Measurements from ENCODE around the gene SPRR2A. TPM values are rescaled to one million over a fixed set of nuclear protein-coding genes. Genes with fewer than 3 reads are reported as not detected.

Gene SPRR2A
- polyA plus RNA-seq, 1 donor from 2014 or later = not detected

DNA sequence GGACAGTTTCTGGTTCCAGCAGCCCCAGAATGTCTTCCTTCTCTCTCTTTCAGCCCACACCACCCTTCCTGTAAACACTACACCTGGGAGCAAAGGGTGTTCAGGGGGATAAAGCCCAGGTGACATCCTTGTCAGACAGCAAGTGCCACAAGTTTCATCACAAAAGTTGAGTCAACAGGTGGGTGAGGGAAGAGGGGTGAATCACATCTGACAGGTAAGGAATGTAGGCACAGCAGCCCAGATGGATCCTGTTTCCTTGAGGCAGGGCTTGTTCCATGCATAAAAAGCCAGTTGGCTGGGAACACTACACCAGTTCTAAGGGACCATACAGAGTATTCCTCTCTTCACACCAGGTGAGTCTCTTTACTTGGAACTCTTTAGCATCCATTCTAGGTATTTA is 26.4 kb downstream of the SPRR2A start, which contains the start of gene SPRR1B:
SPRR1B (plus strand) TSS at position 309 of the 400 bp plus-strand sequence. CDS start 1,143 bp downstream, outside the sequence.
- TF ChIP-seq MXI1 (conservative IDR thresholded peaks at IDR 0.05; ENCODE audit: poor library complexity, severe bottlenecking) (no peak), TAF1 (IDR thresholded peaks at IDR 0.05; ENCODE audit: low read depth) (no peak), POLR2AphosphoS5 (IDR thresholded peaks at IDR 0.05) (no peak), EZH2 (IDR thresholded peaks at IDR 0.05; ENCODE audit: borderline replicate concordance, insufficient read depth, low read length, poor library complexity, severe bottlenecking) (no peak), SMC3 (conservative IDR thresholded peaks at IDR 0.05; ENCODE audit: poor library complexity) (no peak), RAD21 (conservative IDR thresholded peaks at IDR 0.05) (no peak), EP300 (conservative IDR thresholded peaks at IDR 0.05; ENCODE audit: poor library complexity, severe bottlenecking) (no peak)
- TF ChIP-seq, protein P1, sequence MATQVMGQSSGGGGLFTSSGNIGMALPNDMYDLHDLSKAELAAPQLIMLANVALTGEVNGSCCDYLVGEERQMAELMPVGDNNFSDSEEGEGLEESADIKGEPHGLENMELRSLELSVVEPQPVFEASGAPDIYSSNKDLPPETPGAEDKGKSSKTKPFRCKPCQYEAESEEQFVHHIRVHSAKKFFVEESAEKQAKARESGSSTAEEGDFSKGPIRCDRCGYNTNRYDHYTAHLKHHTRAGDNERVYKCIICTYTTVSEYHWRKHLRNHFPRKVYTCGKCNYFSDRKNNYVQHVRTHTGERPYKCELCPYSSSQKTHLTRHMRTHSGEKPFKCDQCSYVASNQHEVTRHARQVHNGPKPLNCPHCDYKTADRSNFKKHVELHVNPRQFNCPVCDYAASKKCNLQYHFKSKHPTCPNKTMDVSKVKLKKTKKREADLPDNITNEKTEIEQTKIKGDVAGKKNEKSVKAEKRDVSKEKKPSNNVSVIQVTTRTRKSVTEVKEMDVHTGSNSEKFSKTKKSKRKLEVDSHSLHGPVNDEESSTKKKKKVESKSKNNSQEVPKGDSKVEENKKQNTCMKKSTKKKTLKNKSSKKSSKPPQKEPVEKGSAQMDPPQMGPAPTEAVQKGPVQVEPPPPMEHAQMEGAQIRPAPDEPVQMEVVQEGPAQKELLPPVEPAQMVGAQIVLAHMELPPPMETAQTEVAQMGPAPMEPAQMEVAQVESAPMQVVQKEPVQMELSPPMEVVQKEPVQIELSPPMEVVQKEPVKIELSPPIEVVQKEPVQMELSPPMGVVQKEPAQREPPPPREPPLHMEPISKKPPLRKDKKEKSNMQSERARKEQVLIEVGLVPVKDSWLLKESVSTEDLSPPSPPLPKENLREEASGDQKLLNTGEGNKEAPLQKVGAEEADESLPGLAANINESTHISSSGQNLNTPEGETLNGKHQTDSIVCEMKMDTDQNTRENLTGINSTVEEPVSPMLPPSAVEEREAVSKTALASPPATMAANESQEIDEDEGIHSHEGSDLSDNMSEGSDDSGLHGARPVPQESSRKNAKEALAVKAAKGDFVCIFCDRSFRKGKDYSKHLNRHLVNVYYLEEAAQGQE (IDR thresholded peaks at IDR 0.05; ENCODE audit: borderline replicate concordance) = no peak
- TF ChIP-seq, protein P2, sequence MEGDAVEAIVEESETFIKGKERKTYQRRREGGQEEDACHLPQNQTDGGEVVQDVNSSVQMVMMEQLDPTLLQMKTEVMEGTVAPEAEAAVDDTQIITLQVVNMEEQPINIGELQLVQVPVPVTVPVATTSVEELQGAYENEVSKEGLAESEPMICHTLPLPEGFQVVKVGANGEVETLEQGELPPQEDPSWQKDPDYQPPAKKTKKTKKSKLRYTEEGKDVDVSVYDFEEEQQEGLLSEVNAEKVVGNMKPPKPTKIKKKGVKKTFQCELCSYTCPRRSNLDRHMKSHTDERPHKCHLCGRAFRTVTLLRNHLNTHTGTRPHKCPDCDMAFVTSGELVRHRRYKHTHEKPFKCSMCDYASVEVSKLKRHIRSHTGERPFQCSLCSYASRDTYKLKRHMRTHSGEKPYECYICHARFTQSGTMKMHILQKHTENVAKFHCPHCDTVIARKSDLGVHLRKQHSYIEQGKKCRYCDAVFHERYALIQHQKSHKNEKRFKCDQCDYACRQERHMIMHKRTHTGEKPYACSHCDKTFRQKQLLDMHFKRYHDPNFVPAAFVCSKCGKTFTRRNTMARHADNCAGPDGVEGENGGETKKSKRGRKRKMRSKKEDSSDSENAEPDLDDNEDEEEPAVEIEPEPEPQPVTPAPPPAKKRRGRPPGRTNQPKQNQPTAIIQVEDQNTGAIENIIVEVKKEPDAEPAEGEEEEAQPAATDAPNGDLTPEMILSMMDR (IDR thresholded peaks at IDR 0.05; ENCODE audit: poor library complexity, severe bottlenecking) = no peak
- Histone ChIP-seq H3K4me3 (ENCODE audit: low read length) (no peak within 1 kb of the TSS), H3K79me2 (replicated peaks; ENCODE audit: insufficient read depth, low read length) (no peaks in the 10 kb centered on the region), H3K4me2 (ENCODE audit: low read length) (no peak within 1 kb of the TSS), H4K20me1 (ENCODE audit: insufficient read depth) (no peaks in the 10 kb centered on the region), H2AFZ (ENCODE audit: low read depth, low read length) (no peak within 1 kb of the TSS), H3K9me2 (ENCODE audit: insufficient read depth, low read length) (no peaks in the 10 kb centered on the region), H3K9me3 (ENCODE audit: low read length) (no peaks in the 10 kb centered on the region), H3K27ac (ENCODE audit: low read length) (no peak within 1 kb of the TSS), H3K27me3 (ENCODE audit: insufficient read depth, low read depth, low read length) (no peaks in the 10 kb centered on the region), H3F3A (ENCODE audit: insufficient read depth, low read length, poor library complexity, severe bottlenecking) (no peaks in the 10 kb centered on the region), H3K36me3 (ENCODE audit: insufficient read depth, low read length) (no peaks in the 10 kb centered on the region), H3K9ac (ENCODE audit: low read length) (no peak within 1 kb of the TSS)

DNA sequence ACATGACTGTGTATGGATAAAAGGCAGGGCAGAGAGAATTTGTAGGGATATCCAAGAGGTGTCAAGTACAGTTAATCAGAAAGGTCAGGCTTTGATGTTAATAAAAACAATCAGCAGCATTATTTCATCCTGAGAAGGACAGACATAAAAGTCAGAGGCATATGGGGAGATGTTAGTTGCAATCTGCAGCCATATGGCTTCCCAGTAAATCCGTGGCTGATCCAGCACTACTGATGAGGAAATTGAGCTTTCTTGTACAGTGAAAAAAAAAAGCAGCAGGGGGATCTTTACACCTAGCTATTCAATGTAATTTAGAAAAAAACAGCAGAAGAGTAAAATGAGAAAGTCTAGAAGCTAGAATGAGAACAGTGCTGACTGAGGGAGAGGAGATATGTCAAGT is 28.5 kb downstream of the SPRR2A start:
- no peaks in the 10 kb centered on the region for H3F3A ChIP-seq (ENCODE audit: insufficient read depth, low read length, poor library complexity, severe bottlenecking)
- no peak overlapping the region for H3K27ac ChIP-seq (ENCODE audit: low read length)
- no peak overlapping the region for H2AFZ ChIP-seq (ENCODE audit: low read depth, low read length)
- H3K79me2 ChIP-seq (replicated peaks; ENCODE audit: insufficient read depth, low read length) = no peaks in the 10 kb centered on the region
- no peaks in the 10 kb centered on the region for H3K27me3 ChIP-seq (ENCODE audit: insufficient read depth, low read depth, low read length)
- no peak overlapping the region for H3K9ac ChIP-seq (ENCODE audit: low read length)
- H3K4me2 ChIP-seq (ENCODE audit: low read length) = no peak overlapping the region
- no peaks in the 10 kb centered on the region for H3K36me3 ChIP-seq (ENCODE audit: insufficient read depth, low read length)
- H3K4me3 ChIP-seq (ENCODE audit: low read length) = no peak overlapping the region
- no peaks in the 10 kb centered on the region for H3K9me2 ChIP-seq (ENCODE audit: insufficient read depth, low read length)
- H3K9me3 ChIP-seq (ENCODE audit: low read length) = no peaks in the 10 kb centered on the region
- TF ChIP-seq POLR2AphosphoS5 (IDR thresholded peaks at IDR 0.05) = no peak
- no peak for TF ChIP-seq MXI1 (conservative IDR thresholded peaks at IDR 0.05; ENCODE audit: poor library complexity, severe bottlenecking)
- no peak for TF ChIP-seq TAF1 (IDR thresholded peaks at IDR 0.05; ENCODE audit: low read depth)
- TF ChIP-seq, protein P2 (IDR thresholded peaks at IDR 0.05; ENCODE audit: poor library complexity, severe bottlenecking) = no peak
- TF ChIP-seq RAD21 (conservative IDR thresholded peaks at IDR 0.05) = no peak
- TF ChIP-seq, protein P1 (IDR thresholded peaks at IDR 0.05; ENCODE audit: borderline replicate concordance) = no peak
- TF ChIP-seq SMC3 (conservative IDR thresholded peaks at IDR 0.05; ENCODE audit: poor library complexity) = no peak
- no peak for TF ChIP-seq EZH2 (IDR thresholded peaks at IDR 0.05; ENCODE audit: borderline replicate concordance, insufficient read depth, low read length, poor library complexity, severe bottlenecking)
- TF ChIP-seq EP300 (conservative IDR thresholded peaks at IDR 0.05; ENCODE audit: poor library complexity, severe bottlenecking) = no peak
- H4K20me1 ChIP-seq (ENCODE audit: insufficient read depth) = no peaks in the 10 kb centered on the region
